ENCODE results near the gene IQSEC2. TPM values are rescaled to one million over a fixed set of nuclear protein-coding genes. Genes with fewer than 3 reads are reported as not detected.
A peak's percentile ranks its signal among the peaks of the same experiment; 100 is the strongest.

Gene IQSEC2
- total and polyA plus RNA-seq, 2 of the 4 experiments (the other 2 are of a cell fraction), result 2.5 to 11.4 TPM

DNA sequence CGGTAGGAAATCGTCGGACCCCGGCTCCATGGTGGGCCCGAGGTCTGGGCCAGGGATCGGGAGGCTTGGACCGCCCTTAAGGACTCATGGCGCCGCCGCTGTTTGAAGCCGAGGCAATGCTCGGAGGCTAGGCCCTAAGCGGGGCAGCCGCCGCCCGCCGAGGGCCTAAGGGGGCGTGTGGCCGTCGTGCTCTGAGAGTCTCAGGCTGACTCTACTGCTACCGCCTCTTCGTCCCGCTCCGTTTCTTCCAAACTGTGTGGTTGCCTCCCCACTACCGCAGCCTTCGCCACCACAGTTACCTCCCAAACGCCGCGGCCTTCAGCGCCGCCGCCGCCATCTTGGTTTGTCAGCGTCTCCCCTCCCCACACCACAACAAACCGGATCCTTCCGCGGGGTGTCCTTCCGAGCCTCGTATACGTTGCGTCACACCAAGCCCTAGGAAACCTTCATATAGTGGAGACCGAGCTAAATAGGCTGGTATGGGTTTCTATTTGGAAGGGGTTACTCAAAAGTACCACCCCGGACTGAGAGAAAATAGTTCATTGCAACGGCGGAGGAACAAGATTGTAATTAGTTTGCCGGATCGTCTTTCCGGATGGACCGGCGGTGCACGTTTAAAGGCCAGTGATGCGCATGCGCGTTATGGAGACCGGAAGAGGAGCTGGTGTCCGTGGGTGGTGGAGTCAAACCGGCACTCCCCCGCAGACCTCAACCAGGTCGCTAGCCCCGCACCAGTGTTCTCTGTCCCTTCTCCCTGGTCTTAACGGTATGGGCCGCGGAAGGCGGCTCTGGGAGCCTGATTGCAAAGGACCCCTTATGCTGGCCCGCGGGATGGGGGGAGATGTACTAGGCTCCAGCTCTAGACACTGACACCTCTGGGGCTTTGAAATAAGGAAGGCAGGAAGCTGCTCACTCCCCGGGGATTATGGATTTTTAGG lies 56.3 kb downstream of the IQSEC2 start, which contains the start of gene KDM5C:
TSS of gene KDM5C (minus strand) at position 348 of the 938 bp plus-strand sequence. CDS start at position 30, 318 bp downstream.
- BruUV-seq (replicated peaks), result TSS peak; percentile 69
- Histone ChIP-seq H2BK20ac (ENCODE audit: low read depth, low read length) (peak within 1 kb of the TSS; percentile 92), H4K5ac (ENCODE audit: low read depth, low read length) (peak within 1 kb of the TSS; percentile 84), H3K27me3 (ENCODE audit: control insufficient read depth, insufficient read depth, low read length) (peaks cover 2% of the 10 kb centered on the region; the same call in 1 of the 2 replicates), H3K56ac (ENCODE audit: extremely low read depth, insufficient read depth, low read length) (peak within 1 kb of the TSS; percentile 95), H4K20me1 (ENCODE audit: insufficient read depth, low read length) (peaks cover 44% of the 10 kb centered on the region), H3K18ac (ENCODE audit: low read depth, low read length) (peak within 1 kb of the TSS; percentile 87), H4K8ac (ENCODE audit: low read depth in 2 of 2, low read length in 2 of 2) (peak within 1 kb of the TSS; percentile 92 to 97), H3K9me1 (ENCODE audit: insufficient read depth, low read length) (peaks cover 33% of the 10 kb centered on the region), H3K4me2 (ENCODE audit: low read depth, low read length) (peak within 1 kb of the TSS; percentile 94), H2BK15ac (ENCODE audit: low read depth, low read length) (peak within 1 kb of the TSS; percentile 93; the same call in 2 of the 3 replicates), H2BK5ac (ENCODE audit: low read depth, low read length, poor library complexity, severe bottlenecking) (peak within 1 kb of the TSS; percentile 90), H3K9me3 (ENCODE audit: control insufficient read depth, insufficient read depth, low read length) (no peaks in the 10 kb centered on the region), H3K9ac (ENCODE audit: low read depth, low read length) (peak within 1 kb of the TSS; percentile 94), H3K4me3 (ENCODE audit: insufficient read depth, low read depth, low read length) (peak within 1 kb of the TSS; percentile 75), H2BK120ac (ENCODE audit: low read depth, low read length) (peak within 1 kb of the TSS; percentile 98), H3K23ac (ENCODE audit: low read depth, low read length) (peak within 1 kb of the TSS; percentile 100), H3K27ac (ENCODE audit: insufficient read depth, low read length) (peak within 1 kb of the TSS; percentile 93), H3K4ac (ENCODE audit: low read depth, low read length) (peak within 1 kb of the TSS; percentile 99), H3K14ac (replicated peaks; ENCODE audit: low read depth, low read length) (peak within 1 kb of the TSS; percentile 100), H4K91ac (ENCODE audit: insufficient read depth, low read depth, low read length) (peak within 1 kb of the TSS; percentile 98), H2AK9ac (replicated peaks; ENCODE audit: low read depth, low read length, poor library complexity) (peak within 1 kb of the TSS; percentile 98), H3K36me3 (ENCODE audit: control insufficient read depth, insufficient read depth, low read length) (peaks cover 15% of the 10 kb centered on the region), H3K79me1 (ENCODE audit: low read depth in 1 of 2, low read length in 2 of 2) (peaks cover 0 to 47% of the 10 kb centered on the region in 2 experiments; a peak in 2 of 4 replicates), H3K4me1 (ENCODE audit: control insufficient read depth, insufficient read depth, low read length) (peaks cover 13% of the 10 kb centered on the region), H2AFZ (replicated peaks; ENCODE audit: low read length, poor library complexity) (peak within 1 kb of the TSS; percentile 99), H2AK5ac (ENCODE audit: low read depth, low read length) (peak within 1 kb of the TSS; percentile 88)
- DNase-seq (peak; percentile 94), ATAC-seq (ENCODE audit: low read depth) (peak; percentile 82)
- CTCF ChIA-PET, result no interaction called here
- in situ Hi-C loops (cut with MboI; ENCODE audit: low sequenced_read_pairs), result no loop called here
- dilution Hi-C loops (cut with HindIII; ENCODE audit: low sequenced_read_pairs, unreplicated experiment), result no loop called here
- 2% methylated on average over 29 of the region's 67 CpGs; no CpG with 5 or more reads in 1 of the 2 experiments for WGBS, 2 experiments (ENCODE audit: extremely low coverage in 2 of 2, insufficient read length in 1 of 2)
- intact Hi-C loops (cut with micrococcal nuclease), result loop anchor here (5.0 kb wide), 1 partner anchor 133 kb away; the partner anchor contains the start of gene KANTR
- POLR2A ChIA-PET (ENCODE audit: unreplicated experiment), result interaction anchor here (0.9 kb wide), 1 partner anchor 88 kb away, joined by 3 read pairs; no protein-coding TSS in a partner anchor
- TF ChIP-seq RFX5 (IDR thresholded peaks at IDR 0.05; ENCODE audit: low read depth, low read length) (no peak), POLR2A (IDR thresholded peaks at IDR 0.05; ENCODE audit: low read depth, low read length) (peak; percentile 93), NFE2L2 (IDR thresholded peaks at IDR 0.05; ENCODE audit: low read depth, low read length) (no peak), MAZ (IDR thresholded peaks at IDR 0.05; ENCODE audit: borderline replicate concordance, low read depth, low read length) (no peak), RCOR1 (IDR thresholded peaks at IDR 0.05; ENCODE audit: insufficient replicate concordance, low read length) (no peak), MXI1 (IDR thresholded peaks at IDR 0.05; ENCODE audit: borderline replicate concordance, low read depth, low read length) (no peak), RAD21 (IDR thresholded peaks at IDR 0.05; ENCODE audit: low read length) (no peak), CEBPB (IDR thresholded peaks at IDR 0.05; ENCODE audit: low read depth, low read length) (peak; percentile 72), BHLHE40 (IDR thresholded peaks at IDR 0.05; ENCODE audit: low read depth, low read length) (peak; percentile 80), SMC3 (IDR thresholded peaks at IDR 0.05; ENCODE audit: low read depth, low read length) (no peak), MAFK (IDR thresholded peaks at IDR 0.05; ENCODE audit: low read depth, low read length) (no peak), CHD1 (IDR thresholded peaks at IDR 0.05; ENCODE audit: low read depth, low read length) (peak; percentile 95)
- TF ChIP-seq, protein P1, sequence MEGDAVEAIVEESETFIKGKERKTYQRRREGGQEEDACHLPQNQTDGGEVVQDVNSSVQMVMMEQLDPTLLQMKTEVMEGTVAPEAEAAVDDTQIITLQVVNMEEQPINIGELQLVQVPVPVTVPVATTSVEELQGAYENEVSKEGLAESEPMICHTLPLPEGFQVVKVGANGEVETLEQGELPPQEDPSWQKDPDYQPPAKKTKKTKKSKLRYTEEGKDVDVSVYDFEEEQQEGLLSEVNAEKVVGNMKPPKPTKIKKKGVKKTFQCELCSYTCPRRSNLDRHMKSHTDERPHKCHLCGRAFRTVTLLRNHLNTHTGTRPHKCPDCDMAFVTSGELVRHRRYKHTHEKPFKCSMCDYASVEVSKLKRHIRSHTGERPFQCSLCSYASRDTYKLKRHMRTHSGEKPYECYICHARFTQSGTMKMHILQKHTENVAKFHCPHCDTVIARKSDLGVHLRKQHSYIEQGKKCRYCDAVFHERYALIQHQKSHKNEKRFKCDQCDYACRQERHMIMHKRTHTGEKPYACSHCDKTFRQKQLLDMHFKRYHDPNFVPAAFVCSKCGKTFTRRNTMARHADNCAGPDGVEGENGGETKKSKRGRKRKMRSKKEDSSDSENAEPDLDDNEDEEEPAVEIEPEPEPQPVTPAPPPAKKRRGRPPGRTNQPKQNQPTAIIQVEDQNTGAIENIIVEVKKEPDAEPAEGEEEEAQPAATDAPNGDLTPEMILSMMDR (conservative IDR thresholded peaks at IDR 0.05; ENCODE audit: low read depth, low read length), result no peak
- TF ChIP-seq, protein P2, sequence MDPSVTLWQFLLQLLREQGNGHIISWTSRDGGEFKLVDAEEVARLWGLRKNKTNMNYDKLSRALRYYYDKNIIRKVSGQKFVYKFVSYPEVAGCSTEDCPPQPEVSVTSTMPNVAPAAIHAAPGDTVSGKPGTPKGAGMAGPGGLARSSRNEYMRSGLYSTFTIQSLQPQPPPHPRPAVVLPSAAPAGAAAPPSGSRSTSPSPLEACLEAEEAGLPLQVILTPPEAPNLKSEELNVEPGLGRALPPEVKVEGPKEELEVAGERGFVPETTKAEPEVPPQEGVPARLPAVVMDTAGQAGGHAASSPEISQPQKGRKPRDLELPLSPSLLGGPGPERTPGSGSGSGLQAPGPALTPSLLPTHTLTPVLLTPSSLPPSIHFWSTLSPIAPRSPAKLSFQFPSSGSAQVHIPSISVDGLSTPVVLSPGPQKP (IDR thresholded peaks at IDR 0.05; ENCODE audit: borderline replicate concordance, low read depth, low read length), result no peak
